ENCODE measurements around the gene ANXA2R. TPM values are rescaled to one million over a fixed set of nuclear protein-coding genes. Genes with fewer than 3 reads are reported as not detected.

Gene ANXA2R
- total RNA-seq, 2 experiments from 2014 or later: 38.2 to 39.5 TPM

Other genes starting within 250 kb of the ANXA2R start
- gene SELENOP, start 228.4 kb downstream of the ANXA2R start, total RNA-seq: under 1 TPM in 1 of 2 experiments, not detected in 1; 0.44 TPM
- gene ZNF131, start 80.6 kb upstream of the ANXA2R start, total RNA-seq: 10 to 100 TPM; 76.7 to 84.9 TPM
- gene NIM1K, start 151.9 kb upstream of the ANXA2R start, total RNA-seq: under 1 TPM; 0.14 to 0.46 TPM